ENCODE data around the gene BCOR.
A peak's percentile ranks its signal among the peaks of the same experiment; 100 is the strongest.

BCOR gene

GRCh38 chrX:40061871-40062524 lies 35.8 kb downstream of the BCOR start:
- no peak for DNase-seq

GRCh38 chrX:40061005-40061404 lies 36.8 kb downstream of the BCOR start:
- no peak for DNase-seq

GRCh38 chrX:40060356-40060845 lies 37.4 kb downstream of the BCOR start:
- no peak for DNase-seq

GRCh38 chrX:40058719-40059118 lies 39.0 kb downstream of the BCOR start:
- no peak for DNase-seq

GRCh38 chrX:40057405-40057804 lies 40.4 kb downstream of the BCOR start:
- DNase-seq, result no peak

GRCh38 chrX:40056420-40056819 lies 41.3 kb downstream of the BCOR start:
- DNase-seq, result no peak

GRCh38 chrX:40055495-40055894 lies 42.3 kb downstream of the BCOR start:
- DNase-seq, result no peak

- no peak for DNase-seq
These were observed 43.0 kb downstream of the BCOR start for GRCh38 chrX:40054793-40055192.

- no peak for DNase-seq
These were observed 47.2 kb downstream of the BCOR start for GRCh38 chrX:40050532-40050931.

- no peak for DNase-seq
These were observed 48.6 kb downstream of the BCOR start for GRCh38 chrX:40049084-40049641.

GRCh38 chrX:40047485-40047884 lies 50.3 kb downstream of the BCOR start:
- DNase-seq, result no peak

- no peak for DNase-seq
These were observed 53.9 kb downstream of the BCOR start for GRCh38 chrX:40043895-40044294.

GRCh38 chrX:40041915-40042314 lies 55.8 kb downstream of the BCOR start:
- DNase-seq, result no peak

GRCh38 chrX:40040686-40041461 lies 56.9 kb downstream of the BCOR start:
- DNase-seq, result peak; percentile 4 to 16

GRCh38 chrX:40039887-40040286 lies 57.9 kb downstream of the BCOR start:
- no peak for DNase-seq

GRCh38 chrX:40037367-40037766 lies 60.4 kb downstream of the BCOR start:
- DNase-seq, result no peak

- no peak for DNase-seq
These were observed 62.0 kb downstream of the BCOR start for GRCh38 chrX:40035726-40036125.

GRCh38 chrX:40031911-40032310 lies 65.8 kb downstream of the BCOR start:
- no peak for DNase-seq

- no peak for DNase-seq
These were observed 67.6 kb downstream of the BCOR start for GRCh38 chrX:40030205-40030604.

- no peak for DNase-seq
These were observed 75.3 kb downstream of the BCOR start for GRCh38 chrX:40022421-40022820.

- DNase-seq, result no peak
These were observed 76.1 kb downstream of the BCOR start for GRCh38 chrX:40021647-40022046.

GRCh38 chrX:40019541-40019940 lies 78.2 kb downstream of the BCOR start:
- DNase-seq, result no peak

- no peak for DNase-seq
These were observed 79.7 kb downstream of the BCOR start for GRCh38 chrX:40018041-40018440.

- no peak for DNase-seq
These were observed 81.0 kb downstream of the BCOR start for GRCh38 chrX:40016749-40017148.

Measured in Kasumi-1 (cell line).